HG02588 (cell line): ENCODE data around the gene OPTC.
"Not testable (repeated sequence)": the region's sequence is repeated elsewhere in the genome, so short reads cannot be mapped to it uniquely, and the experiment has no call there.

Experiments
- ATAC-seq: cut with Tn5 transposase; IDR thresholded peaks from one replicate; pipeline ENCODE4 v1.9.1; 2021; ENCODE audit warnings: mild to moderate bottlenecking, moderate library complexity; ENCODE audit not compliant: unreplicated experiment

Gene OPTC

DNA sequence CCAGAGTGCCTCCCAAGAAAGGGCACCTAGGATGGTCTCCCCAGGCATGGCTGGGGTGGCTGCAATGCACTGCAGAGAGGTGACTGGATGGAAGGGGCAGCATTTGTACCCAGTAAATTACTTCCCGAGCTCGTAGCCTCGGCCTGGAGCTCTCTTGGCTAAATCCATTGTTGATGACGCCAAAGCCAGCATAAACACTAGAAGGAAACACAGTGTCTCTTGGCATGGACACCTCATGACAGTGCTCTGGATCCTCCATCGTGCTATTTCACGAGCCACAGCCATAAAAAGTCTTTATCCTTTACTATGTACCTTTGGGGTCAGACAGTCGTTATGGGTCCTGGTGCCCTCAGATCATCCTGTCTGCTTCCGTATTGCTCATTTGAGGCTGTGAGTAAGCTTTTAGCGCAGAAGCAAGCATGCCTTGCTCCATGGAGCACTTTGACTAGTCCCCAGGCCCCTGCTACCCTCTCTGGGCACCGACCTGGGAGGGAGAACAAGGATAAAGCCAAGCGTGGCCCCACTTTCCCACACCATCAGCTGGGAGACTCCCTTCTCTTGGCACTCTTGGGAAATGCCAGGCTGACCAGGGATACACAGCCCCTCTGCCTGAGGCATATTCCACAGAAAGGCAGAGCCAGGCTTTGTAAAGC, 28.7 kb upstream of the OPTC start:
- ATAC-seq = no peak

GRCh38 chr1:203465948-203466347, 28.0 kb upstream of the OPTC start:
- no peak for ATAC-seq

GRCh38 chr1:203466906-203467549, 26.9 kb upstream of the OPTC start:
- ATAC-seq = not testable (repeated sequence)

GRCh38 chr1:203467550-203467921, 26.4 kb upstream of the OPTC start:
- ATAC-seq = no peak

GRCh38 chr1:203468326-203468725, 25.6 kb upstream of the OPTC start:
- ATAC-seq = no peak

- no peak for ATAC-seq
These were observed 23.7 kb upstream of the OPTC start for GRCh38 chr1:203470240-203470639.

DNA sequence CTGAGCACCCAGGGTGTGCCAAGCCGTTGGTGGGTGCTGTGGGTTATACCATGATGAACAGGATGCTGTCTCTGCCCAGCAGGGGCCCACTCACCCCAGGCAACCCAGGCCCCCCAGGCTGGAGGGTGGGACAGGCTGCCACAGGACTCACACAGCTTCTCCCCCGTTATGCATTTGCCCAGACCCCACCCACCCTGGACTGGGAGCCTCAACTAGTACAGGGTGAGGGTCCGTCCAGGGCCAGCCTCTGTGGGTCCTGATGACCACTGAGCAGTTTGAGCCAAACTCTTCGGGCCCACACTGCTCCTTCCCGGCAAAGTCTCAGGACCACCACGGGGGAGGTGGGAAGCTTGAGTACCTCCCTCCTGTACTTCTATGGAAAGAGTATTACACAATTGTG, 22.1 kb upstream of the OPTC start:
- no peak for ATAC-seq

GRCh38 chr1:203473281-203473680, 20.7 kb upstream of the OPTC start:
- no peak for ATAC-seq

- ATAC-seq = no peak
These were observed 20.1 kb upstream of the OPTC start for GRCh38 chr1:203473781-203474305.

DNA sequence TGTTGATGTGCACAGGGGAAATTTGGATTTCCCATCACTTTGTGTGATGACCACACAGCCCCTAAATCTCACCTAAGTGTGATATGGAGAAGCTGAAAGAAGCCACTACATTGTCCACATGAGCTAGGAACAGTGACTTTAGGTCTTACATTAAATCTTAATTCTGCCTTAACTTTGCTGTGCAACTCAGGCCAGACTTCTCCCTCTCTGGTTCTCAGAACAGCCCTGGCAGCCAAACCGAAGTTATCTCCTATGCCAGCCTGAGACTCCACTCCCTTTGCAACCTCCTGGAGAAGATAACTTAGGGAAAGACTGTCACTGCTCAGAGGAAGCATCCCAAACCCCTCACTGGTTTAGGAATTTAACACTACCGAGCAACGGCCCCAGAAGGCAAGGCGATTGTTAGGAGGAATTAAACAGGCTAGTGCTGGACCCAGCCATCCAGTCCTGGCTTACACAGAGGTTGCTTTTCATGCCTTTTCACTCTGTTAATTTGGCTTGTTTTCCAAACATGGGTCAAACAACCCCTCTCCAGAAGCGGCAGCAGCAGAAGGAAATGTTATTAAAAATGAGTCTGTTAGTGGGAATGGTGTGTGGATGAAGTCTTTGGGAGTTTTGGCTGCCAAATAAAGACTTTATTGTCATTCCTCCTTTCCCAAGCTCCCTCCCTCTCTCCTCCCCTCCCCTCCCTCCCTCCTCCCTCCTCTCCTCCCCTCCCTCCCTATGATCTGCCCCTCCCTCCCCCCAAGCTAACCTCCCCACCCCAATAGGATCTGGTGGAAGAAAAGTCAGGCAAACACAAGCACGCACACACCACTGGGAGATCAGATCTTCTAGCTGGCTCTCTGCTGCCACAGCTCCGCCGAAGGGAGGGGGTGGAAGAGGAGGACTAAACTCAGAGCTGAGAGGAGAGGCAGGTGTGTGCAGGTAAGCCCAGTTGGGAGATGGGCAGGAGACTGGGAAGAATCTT, 18.7 kb upstream of the OPTC start, which contains the start of gene PRELP:
Gene PRELP, plus strand, starts transcription at position 795 of the 970 bp plus-strand sequence. CDS start 7,379 bp downstream, outside the sequence.
- no peak for ATAC-seq

DNA sequence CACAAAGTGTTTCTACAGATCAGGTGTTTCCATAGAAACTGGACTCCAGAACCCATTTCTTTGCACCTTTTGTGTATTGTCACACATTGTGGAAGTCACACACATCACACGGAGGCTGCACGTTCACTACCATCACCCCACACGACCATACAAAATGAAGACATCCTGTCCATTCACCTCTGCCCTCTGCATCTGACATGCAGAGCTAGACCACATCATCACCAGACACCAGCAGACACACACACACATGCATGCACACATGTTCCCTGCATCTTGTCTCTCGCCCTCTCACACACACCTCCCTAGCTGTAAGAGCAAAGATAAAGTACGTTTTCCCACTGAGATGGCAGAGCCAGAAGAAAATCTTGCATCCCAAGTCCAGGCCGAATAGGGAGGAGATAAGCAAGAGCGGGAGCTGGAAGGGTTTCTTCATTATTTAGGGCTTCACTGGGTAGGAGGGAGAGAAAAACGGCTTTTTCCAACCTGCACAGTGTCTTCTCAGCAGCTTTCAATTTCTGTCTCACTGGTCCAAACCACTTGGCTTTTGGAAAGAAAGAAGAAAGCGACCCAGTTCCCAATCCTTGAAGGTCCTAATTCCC, 17.6 kb upstream of the OPTC start:
- no peak for ATAC-seq

- ATAC-seq = no peak
These were observed 16.2 kb upstream of the OPTC start for GRCh38 chr1:203477748-203478147.

DNA sequence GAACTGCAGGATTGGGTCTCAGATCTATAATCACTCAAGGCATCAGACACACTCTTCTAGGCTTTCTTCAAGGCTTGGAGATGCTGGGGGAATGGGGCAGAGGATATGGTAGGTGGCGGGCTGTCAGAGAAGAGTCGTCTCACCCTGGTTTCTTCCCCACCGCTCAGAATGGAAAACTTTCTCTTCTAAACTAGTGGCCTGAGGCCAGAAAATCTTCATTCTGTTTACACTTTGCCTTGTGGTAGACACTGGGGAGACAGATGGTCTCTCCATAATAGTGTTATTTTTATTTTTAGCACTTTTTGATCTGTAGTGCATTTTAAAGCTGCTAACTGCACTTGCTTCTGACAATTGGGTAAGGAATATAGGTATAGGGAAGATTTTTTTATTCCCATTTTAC, 15.7 kb upstream of the OPTC start:
- no peak for ATAC-seq

DNA sequence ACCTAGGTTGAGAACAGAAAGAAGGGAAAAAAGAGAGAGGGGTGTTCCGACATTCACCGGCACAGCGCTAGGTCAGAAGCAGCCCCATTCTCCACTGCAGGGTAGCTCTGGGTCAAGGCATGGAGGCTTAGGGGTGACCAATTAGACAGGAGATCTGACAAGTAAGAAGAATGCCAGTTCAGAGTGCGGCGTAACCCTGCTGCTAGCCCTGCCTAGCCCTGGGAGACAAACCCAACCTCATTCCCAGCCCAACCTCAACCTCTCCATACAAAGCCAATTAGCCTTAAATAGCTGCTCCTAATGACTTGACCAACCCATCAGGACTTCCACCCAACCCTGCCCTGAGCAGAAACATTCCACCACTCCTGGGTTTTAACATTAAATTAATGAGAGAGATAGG, 15.0 kb upstream of the OPTC start:
- no peak for ATAC-seq

DNA sequence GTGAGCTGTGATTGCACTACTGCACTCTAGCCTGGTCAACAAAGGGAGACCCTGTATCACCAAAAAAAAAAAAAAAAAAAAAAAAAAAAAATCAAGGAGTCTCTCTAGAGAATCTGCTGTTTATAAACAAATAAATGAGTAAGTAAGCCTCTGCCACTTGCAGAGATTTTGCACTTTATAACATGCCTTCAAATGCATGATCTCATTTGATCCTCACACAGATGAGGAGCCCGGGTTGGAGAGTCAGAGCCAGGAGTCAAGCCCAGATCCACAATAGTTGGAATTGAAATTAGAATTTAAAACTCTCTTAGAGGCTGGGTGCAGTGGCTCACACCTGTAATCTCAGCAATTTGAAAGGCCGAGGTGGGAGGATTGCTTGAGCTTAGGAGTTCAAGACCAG, 14.3 kb upstream of the OPTC start:
- no peak for ATAC-seq

GRCh38 chr1:203480084-203480483, 13.9 kb upstream of the OPTC start:
- no peak for ATAC-seq

DNA sequence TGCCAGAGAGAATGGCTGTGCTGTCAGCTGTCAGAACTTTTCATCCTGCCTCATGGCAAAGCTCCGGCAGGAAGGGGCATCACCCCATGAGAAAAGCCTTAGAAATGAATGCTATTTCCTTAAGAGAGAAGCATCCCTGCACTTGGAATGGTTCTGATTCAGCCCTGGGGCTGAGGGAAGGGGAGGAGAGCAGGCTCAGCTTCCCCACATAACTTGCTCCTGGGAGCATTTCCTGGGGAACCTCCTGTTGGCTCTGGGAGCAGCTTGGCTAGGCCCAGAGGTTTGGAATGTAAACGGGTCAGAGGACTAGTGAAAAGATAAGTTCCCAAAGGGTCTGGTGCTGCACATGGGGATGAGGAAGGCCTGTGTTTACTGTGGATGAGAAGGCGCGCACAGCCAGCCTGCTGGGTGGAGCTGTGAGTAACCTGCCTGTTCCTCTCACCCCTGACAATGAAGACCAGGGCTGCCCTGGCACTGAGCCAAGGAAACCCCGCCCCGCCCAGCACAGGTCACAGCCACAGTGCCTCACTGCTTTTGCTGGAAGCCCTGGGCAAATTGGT, 13.3 kb upstream of the OPTC start:
- no peak for ATAC-seq

DNA sequence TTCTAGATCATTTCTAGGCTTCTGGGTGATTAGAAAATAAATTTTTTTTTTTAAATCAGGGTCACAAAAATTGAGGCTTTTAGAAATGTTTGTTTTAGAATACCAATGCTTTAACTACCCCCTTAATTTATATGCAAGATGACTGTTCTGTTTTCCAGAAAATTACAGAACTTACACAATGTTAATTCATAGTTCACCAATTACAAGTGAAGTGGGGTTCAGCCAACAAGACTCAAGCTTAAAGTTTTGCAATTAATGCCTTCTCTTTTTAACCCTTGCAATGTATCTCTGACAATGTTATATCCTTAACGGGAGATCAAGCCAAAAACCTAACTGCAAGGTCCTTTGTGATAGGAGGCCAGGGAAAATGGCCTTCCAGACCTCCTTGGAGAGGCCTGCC, 12.8 kb upstream of the OPTC start:
- no peak for ATAC-seq

- ATAC-seq = no peak
These were observed 7.2 kb upstream of the OPTC start for GRCh38 chr1:203486618-203487370.

DNA sequence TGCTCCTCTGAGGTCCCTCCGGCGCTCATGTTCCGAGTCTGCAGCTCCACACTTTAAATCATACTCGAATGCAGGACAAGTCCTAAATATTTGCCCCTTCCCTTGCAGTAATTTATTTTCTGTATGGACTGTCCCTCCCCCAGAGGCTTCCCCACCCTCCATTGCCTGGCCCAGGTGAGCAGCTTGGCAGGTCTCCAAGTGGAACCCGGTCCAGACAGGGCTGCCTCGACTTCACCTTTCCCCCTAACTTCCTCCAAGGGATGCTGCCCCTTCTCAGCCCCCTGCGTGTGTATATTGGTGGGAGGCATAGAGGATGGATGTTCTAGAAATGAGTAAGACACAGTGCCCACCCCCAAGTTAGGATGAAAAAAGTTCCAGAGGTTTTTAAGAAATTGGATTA, 5.4 kb upstream of the OPTC start:
- no peak for ATAC-seq
